Measurements from ENCODE around the gene CACNA2D3.

DNA sequence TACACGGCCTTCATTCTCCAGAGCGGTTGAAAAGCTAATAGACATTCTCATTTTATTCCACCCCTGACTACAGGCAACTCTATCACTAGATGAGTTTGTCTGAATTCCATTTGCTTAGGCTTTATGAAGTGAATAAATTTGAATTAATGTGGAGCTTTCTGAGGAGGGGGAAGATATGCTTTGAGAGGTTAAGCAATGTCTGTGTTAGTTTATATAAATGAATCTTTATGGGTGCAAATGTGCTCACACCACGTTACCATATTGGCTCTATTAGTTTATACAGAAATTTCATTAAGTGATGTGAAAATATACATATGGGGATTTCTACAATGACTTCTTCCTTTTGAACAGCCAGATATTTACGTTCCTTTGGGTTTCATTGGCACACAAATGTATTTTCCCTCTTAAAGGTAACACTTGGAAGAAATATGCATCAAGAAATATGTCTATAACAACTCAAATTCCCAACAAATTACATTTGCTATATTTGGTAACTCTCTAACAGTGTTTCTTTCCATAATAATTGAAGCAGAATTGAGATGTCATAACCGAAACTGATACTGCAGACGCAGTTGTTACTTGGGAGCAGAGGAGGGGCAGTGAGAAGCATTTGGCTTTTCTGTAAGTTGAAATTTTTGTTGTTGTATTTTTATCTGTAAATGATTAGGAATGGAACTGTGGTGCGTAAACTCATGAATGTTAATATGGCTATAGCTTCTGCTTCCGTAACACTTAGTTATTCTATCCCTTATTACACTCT is 359.4 kb downstream of the CACNA2D3 start:
- TF ChIP-seq EZH2phosphoT487 (IDR thresholded peaks at IDR 0.05) (no peak), EZH2 (IDR thresholded peaks at IDR 0.05) (no peak)
- TF ChIP-seq, protein P1, sequence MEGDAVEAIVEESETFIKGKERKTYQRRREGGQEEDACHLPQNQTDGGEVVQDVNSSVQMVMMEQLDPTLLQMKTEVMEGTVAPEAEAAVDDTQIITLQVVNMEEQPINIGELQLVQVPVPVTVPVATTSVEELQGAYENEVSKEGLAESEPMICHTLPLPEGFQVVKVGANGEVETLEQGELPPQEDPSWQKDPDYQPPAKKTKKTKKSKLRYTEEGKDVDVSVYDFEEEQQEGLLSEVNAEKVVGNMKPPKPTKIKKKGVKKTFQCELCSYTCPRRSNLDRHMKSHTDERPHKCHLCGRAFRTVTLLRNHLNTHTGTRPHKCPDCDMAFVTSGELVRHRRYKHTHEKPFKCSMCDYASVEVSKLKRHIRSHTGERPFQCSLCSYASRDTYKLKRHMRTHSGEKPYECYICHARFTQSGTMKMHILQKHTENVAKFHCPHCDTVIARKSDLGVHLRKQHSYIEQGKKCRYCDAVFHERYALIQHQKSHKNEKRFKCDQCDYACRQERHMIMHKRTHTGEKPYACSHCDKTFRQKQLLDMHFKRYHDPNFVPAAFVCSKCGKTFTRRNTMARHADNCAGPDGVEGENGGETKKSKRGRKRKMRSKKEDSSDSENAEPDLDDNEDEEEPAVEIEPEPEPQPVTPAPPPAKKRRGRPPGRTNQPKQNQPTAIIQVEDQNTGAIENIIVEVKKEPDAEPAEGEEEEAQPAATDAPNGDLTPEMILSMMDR (IDR thresholded peaks at IDR 0.05): no peak
